Naive thymus-derived CD4-positive, alpha-beta T cell (primary cell): ENCODE data around the gene PRR14. TPM values are rescaled to one million over a fixed set of nuclear protein-coding genes. Genes with fewer than 3 reads are reported as not detected.

ENCODE experiments used
- ATAC-seq: fragments of 150-1000 bp; cut with Tn5 transposase; 2 replicates; pipeline ENCODE4 v1.10.0; 2021; ENCODE audit warnings: mild to moderate bottlenecking, moderate library complexity
- CTCF ChIA-PET: fragments of 350-600 bp; sonication (Branson Sonifier 250); formaldehyde crosslinking; loops from one replicate; lab custom pipeline; 2021; ENCODE audit warnings: antibody characterized with exemption; lab: Charles Lee
- POLR2A ChIA-PET: fragments of 350-600 bp; sonication (Branson Sonifier 250); formaldehyde crosslinking; loops from one replicate; lab custom pipeline; 2021; ENCODE audit warnings: antibody characterized with exemption, inconsistent platforms; lab: Charles Lee
- DNase-seq, 9 donors: peaks; one replicate each; pipeline versions ENCODE4 v3.0.0 to v3.0.0-alpha.2; 2020 to 2022; ENCODE audit warnings: mixed read lengths in 1 of 9
- H3K27ac ChIP-seq: one replicate; pipeline ENCODE4 v1.7.0; 2013; ENCODE audit warnings: mild to moderate bottlenecking, low read depth, low read length, moderate library complexity
- H3K27me3 ChIP-seq, 2 donors: one replicate each; pipeline ENCODE4 v1.7.0; 2013; ENCODE audit warnings: low read length in 2 of 2, mild to moderate bottlenecking in 2 of 2, moderate library complexity in 2 of 2; ENCODE audit not compliant: control insufficient read depth in 2 of 2, insufficient read depth in 2 of 2
- H3K36me3 ChIP-seq, 3 experiments: 1 replicate in 2 of 3; 2 replicates in 1 of 3; pipeline ENCODE4 v1.7.0; 2013; ENCODE audit warnings: low read length in 3 of 3, mild to moderate bottlenecking in 3 of 3, moderate library complexity in 1 of 3; ENCODE audit not compliant: insufficient read depth in 3 of 3, control insufficient read depth in 2 of 3
- H3K4me1 ChIP-seq, 2 donors: one replicate each; pipeline ENCODE4 v1.7.0; 2013; ENCODE audit warnings: low read length in 2 of 2, mild to moderate bottlenecking in 2 of 2, moderate library complexity in 1 of 2; ENCODE audit not compliant: control insufficient read depth in 2 of 2, insufficient read depth in 2 of 2
- H3K4me3 ChIP-seq: 2 replicates; pipeline ENCODE4 v1.7.0; 2013; ENCODE audit warnings: mild to moderate bottlenecking, low read length
- H3K9me3 ChIP-seq, 3 experiments: 1 replicate in 2 of 3; 2 replicates in 1 of 3; pipeline ENCODE4 v1.7.0; 2013; ENCODE audit warnings: low read length in 3 of 3; ENCODE audit not compliant: control insufficient read depth in 2 of 3
- H3K27ac Mint-ChIP-seq, 9 donors: one replicate each; pipeline ENCODE4 v1.8.0; 2020 to 2022; ENCODE audit warnings: mixed read lengths in 9 of 9, mild to moderate bottlenecking in 8 of 9, moderate library complexity in 5 of 9, inconsistent platforms in 2 of 9
- H3K27me3 Mint-ChIP-seq, 5 donors: one replicate each; pipeline ENCODE4 v1.8.0; 2021 to 2022; ENCODE audit warnings: mixed read lengths in 5 of 5, mild to moderate bottlenecking in 1 of 5
- H3K36me3 Mint-ChIP-seq, 5 donors: one replicate each; pipeline ENCODE4 v1.8.0; 2020 to 2022; ENCODE audit warnings: mixed read lengths in 5 of 5, mild to moderate bottlenecking in 3 of 5, inconsistent platforms in 1 of 5
- H3K4me1 Mint-ChIP-seq, 7 donors: one replicate each; pipeline ENCODE4 v1.8.0; 2020 to 2022; ENCODE audit warnings: mixed read lengths in 7 of 7, mild to moderate bottlenecking in 3 of 7, inconsistent platforms in 1 of 7
- H3K4me3 Mint-ChIP-seq, 10 donors: one replicate each; pipeline ENCODE4 v1.8.0; 2020 to 2022; ENCODE audit warnings: mild to moderate bottlenecking in 10 of 10, mixed read lengths in 10 of 10, moderate library complexity in 6 of 10, inconsistent platforms in 2 of 10
- H3K9me3 Mint-ChIP-seq, 11 donors: one replicate each; pipeline ENCODE4 v1.8.0; 2020 to 2022; ENCODE audit warnings: mixed read lengths in 11 of 11, mild to moderate bottlenecking in 4 of 11, inconsistent platforms in 1 of 11, moderate library complexity in 1 of 11
- intact Hi-C, 2 donors: fragments of 100-400 bp; cut with micrococcal nuclease; formaldehyde crosslinking; loops; one replicate each; pipeline ENCODE4 v1.15.1; 2023
- polyA plus RNA-seq, 2 donors: library from polyadenylated mRNA; unstranded; fragments of 300-500 nt; fragmentation: Illumina TruSeq; gene quantifications; one replicate each; pipeline ENCODE4 v1.2.3, GENCODE V29; 2021
- total RNA-seq, 6 experiments: library from RNA in 5 of 6; stranded (reverse) in 5 of 6; gene quantifications; 1 replicate in 5 of 6; 2 replicates in 1 of 6; pipeline ENCODE4 v1.2.3 and lab custom pipeline; 2021 to 2026

Gene PRR14
- total and polyA plus RNA-seq, 7 experiments from 2014 or later = 13.3 to 91.9 (median 69.4) TPM

DNA sequence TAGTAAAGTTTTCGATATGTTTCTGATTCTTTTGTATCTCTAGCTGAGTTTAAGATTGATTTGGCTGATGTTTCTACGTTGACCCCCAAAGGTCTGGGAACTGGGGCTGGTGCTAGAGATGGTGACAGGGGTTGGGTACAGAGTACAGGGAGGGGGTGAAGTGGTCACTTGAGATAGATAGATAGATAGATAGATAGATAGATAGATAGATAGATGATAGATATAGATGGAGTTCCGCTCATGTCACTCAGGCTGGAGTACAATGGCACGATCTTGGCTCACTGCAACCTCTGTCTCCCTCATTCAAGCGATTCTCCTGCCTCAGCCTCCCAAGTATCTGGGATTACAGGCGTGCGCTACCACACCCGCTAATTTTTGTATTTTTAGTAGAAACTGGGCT is 5.6 kb downstream of the PRR14 start:
- DNase-seq (no peak), ATAC-seq (no peak)
- peak overlapping the region; percentile 78 for H3K27ac ChIP-seq
- H3K4me1 Mint-ChIP-seq = peaks cover 24 to 55% (median 36%) of the 10 kb centered on the region in 7 donors
- peaks cover 0 to 6% (median 0%) of the 10 kb centered on the region in 11 donors for H3K9me3 Mint-ChIP-seq
- peak overlapping the region; percentile 16 to 99 (median 85) for H3K27ac Mint-ChIP-seq
- no peak overlapping the region for H3K4me3 ChIP-seq
- POLR2A ChIA-PET = interaction anchor here (0.7 to 1.1 kb wide), 5 partner anchors 9 to 122 kb away, joined by 3 to 5 read pairs (median 4); partner anchors contain the start of gene ZNF747
- intact Hi-C loops = loop anchor here (5.0 to 10.0 kb wide), 4 partner anchors 106 to 849 kb away; partner anchors contain the start of genes CFAP119 (in 1 of the 2), MAZ (in 1 of the 2), RNF40 (in 1 of the 2) and TBX6 (in 1 of the 2)
- H3K36me3 ChIP-seq = peaks cover 12 to 48% (median 18%) of the 10 kb centered on the region in 3 experiments
- no peaks in the 10 kb centered on the region for H3K27me3 Mint-ChIP-seq
- no peaks in the 10 kb centered on the region for H3K27me3 ChIP-seq
- H3K4me3 Mint-ChIP-seq = peak overlapping the region in 7 of 10 donors; percentile 11 to 81 (median 54)
- no peaks in the 10 kb centered on the region for H3K9me3 ChIP-seq
- peaks cover 24 to 25% of the 10 kb centered on the region in 2 donors for H3K4me1 ChIP-seq
- CTCF ChIA-PET = interaction anchor here (1.1 kb wide), 1 partner anchor 38 kb away, joined by 4 read pairs; no protein-coding TSS in a partner anchor
- H3K36me3 Mint-ChIP-seq = peaks cover 3 to 33% (median 9%) of the 10 kb centered on the region in 5 donors

- peaks cover 14 to 56% (median 25%) of the 10 kb centered on the region in 3 experiments for H3K36me3 ChIP-seq
Measured at GRCh38 chr16:30656974-30657865, 6.5 kb downstream of the PRR14 start.

DNA sequence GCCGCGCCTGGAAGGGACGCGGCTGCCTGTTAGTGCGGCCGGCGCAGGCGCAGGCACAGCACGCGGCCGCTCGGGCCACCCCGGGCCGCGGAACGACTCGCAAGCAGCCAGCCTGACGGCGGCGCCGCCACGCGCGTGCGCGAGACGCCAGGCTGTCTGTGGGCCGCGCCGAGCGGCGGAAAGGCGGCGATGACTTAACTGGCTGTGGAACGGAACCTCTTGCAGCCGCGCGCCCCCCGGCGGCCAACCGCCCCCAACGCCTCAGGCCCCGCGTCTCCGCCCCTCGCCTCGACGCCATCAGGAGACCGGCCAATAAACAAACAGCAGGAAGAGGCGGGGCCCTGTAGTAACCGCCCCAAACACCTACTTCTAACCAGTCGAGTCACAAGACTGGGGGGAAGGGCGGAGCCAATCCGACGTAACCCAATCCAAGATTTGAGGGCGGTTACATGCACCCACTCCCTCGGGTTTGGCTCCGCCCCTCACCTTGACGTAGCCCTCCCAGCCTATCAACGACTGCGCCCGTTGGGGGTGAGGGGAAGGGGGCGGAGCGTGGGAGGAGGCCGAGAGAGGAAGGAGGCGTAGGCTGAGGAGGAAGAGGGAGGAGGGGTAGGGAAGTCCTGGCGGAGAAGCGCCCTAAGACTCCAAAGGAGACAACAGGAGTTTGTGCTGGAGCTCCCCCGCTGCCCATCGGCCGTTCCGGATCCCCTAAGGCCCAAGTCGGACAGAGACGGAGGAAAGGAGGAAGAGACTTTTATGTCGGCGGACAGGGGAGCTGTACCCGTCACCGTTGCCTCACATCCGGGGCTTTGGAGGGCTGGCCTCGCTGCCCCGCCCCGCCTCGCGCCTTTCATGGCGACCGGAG is 7.3 kb downstream of the PRR14 start, which contains the start of gene FBRS:
FBRS (plus strand) TSS at position 566 of the 865 bp plus-strand sequence. CDS start 1,088 bp downstream, outside the sequence.
- Mint-ChIP-seq H3K27ac (peak within 1 kb of the TSS; percentile 99 to 100 (median 100)), H3K4me3 (peak within 1 kb of the TSS; percentile 81 to 99 (median 96)), H3K36me3 (peaks cover 0 to 41% (median 18%) of the 10 kb centered on the region in 5 donors), H3K27me3 (no peaks in the 10 kb centered on the region), H3K9me3 (peaks cover 0 to 6% (median 0%) of the 10 kb centered on the region in 11 donors), H3K4me1 (peaks cover 19 to 50% (median 40%) of the 10 kb centered on the region in 7 donors)
- Histone ChIP-seq H3K27ac (peak within 1 kb of the TSS; percentile 94), H3K4me3 (peak within 1 kb of the TSS; percentile 83), H3K9me3 (no peaks in the 10 kb centered on the region), H3K36me3 (peaks cover 20 to 56% (median 33%) of the 10 kb centered on the region in 3 experiments), H3K27me3 (no peaks in the 10 kb centered on the region), H3K4me1 (peaks cover 38 to 42% of the 10 kb centered on the region in 2 donors)
- DNase-seq (peak; percentile 98 to 100 (median 100)), ATAC-seq (peak; percentile 84)
- intact Hi-C loops = loop anchor here (1.0 to 10.0 kb wide), 31 partner anchors 8 to 853 kb away; partner anchors contain the start of genes ALDOA (in 2 of the 2), CFAP119 (in 2 of the 2), DCTPP1 (in 2 of the 2) and PHKG2 (in 2 of the 2)
- ChIA-PET CTCF (interaction anchor here (0.6 to 5.6 kb wide), 5 partner anchors 29 to 1269 kb away, joined by 3 to 50 read pairs (median 3); partner anchors contain the start of gene SRCAP), POLR2A (interaction anchor here (0.5 to 6.3 kb wide), 38 partner anchors 8 to 921 kb away, joined by 3 to 113 read pairs (median 4); partner anchors contain the start of genes ALDOA, CORO1A, DCTPP1 and FUS)

More at GRCh38 chr16:30656974-30657865, 6.5 kb downstream of the PRR14 start:
- Mint-ChIP-seq H3K27me3 (no peaks in the 10 kb centered on the region), H3K9me3 (peaks cover 0 to 6% (median 0%) of the 10 kb centered on the region in 11 donors), H3K4me1 (peaks cover 21 to 56% (median 39%) of the 10 kb centered on the region in 7 donors), H3K27ac (peak overlapping the region; percentile 82 to 100 (median 96)), H3K36me3 (peaks cover 3 to 41% (median 16%) of the 10 kb centered on the region in 5 donors), H3K4me3 (peak overlapping the region; percentile 63 to 97 (median 82))
- Histone ChIP-seq H3K27me3 (no peaks in the 10 kb centered on the region), H3K9me3 (no peaks in the 10 kb centered on the region), H3K4me3 (peak overlapping the region; percentile 61), H3K4me1 (peaks cover 32 to 33% of the 10 kb centered on the region in 2 donors), H3K27ac (peak overlapping the region; percentile 78)
- DNase-seq (no peak), ATAC-seq (no peak)
- POLR2A ChIA-PET = interaction anchor here (0.5 to 0.9 kb wide), 8 partner anchors 27 to 920 kb away, joined by 3 to 6 read pairs (median 3); partner anchors contain the start of gene ZNF747
- CTCF ChIA-PET = interaction anchor here (0.7 kb wide), 1 partner anchor 819 kb away, joined by 4 read pairs; no protein-coding TSS in a partner anchor
- intact Hi-C loops = loop anchor here (5.0 to 10.0 kb wide), 4 partner anchors 105 to 850 kb away; partner anchors contain the start of genes CFAP119 (in 1 of the 2), MAZ (in 1 of the 2), RNF40 (in 1 of the 2) and TBX6 (in 1 of the 2)

- peaks cover 27 to 57% (median 48%) of the 10 kb centered on the region in 7 donors for H3K4me1 Mint-ChIP-seq
Measured at GRCh38 chr16:30658731-30659506, 8.2 kb downstream of the PRR14 start.

More at GRCh38 chr16:30658731-30659506, 8.2 kb downstream of the PRR14 start:
- peak; percentile 73 for ATAC-seq
- peak overlapping the region; percentile 94 for H3K27ac ChIP-seq
- no peaks in the 10 kb centered on the region for H3K27me3 ChIP-seq
- peak overlapping the region; percentile 99 to 100 (median 100) for H3K27ac Mint-ChIP-seq
- peaks cover 45 to 49% of the 10 kb centered on the region in 2 donors for H3K4me1 ChIP-seq
- peaks cover 0 to 6% (median 0%) of the 10 kb centered on the region in 11 donors for H3K9me3 Mint-ChIP-seq
- intact Hi-C loops = loop anchor here (1.0 to 10.0 kb wide), 31 partner anchors 9 to 854 kb away; partner anchors contain the start of genes ALDOA (in 2 of the 2), CFAP119 (in 2 of the 2), DCTPP1 (in 2 of the 2) and PHKG2 (in 2 of the 2)
- H3K4me3 ChIP-seq = peak overlapping the region; percentile 83
- H3K36me3 Mint-ChIP-seq = peaks cover 0 to 49% (median 26%) of the 10 kb centered on the region in 5 donors
- H3K9me3 ChIP-seq = no peaks in the 10 kb centered on the region
- peak overlapping the region; percentile 81 to 99 (median 96) for H3K4me3 Mint-ChIP-seq
- POLR2A ChIA-PET = interaction anchor here (0.6 to 6.3 kb wide), 39 partner anchors 9 to 828 kb away, joined by 3 to 113 read pairs (median 4); partner anchors contain the start of genes ALDOA, CORO1A, DCTPP1 and FUS
- peak in 3 of 9 donors; percentile 60 to 96 (median 77) for DNase-seq
- H3K36me3 ChIP-seq = peaks cover 27 to 58% (median 41%) of the 10 kb centered on the region in 3 experiments
- CTCF ChIA-PET = interaction anchor here (0.6 to 5.6 kb wide), 7 partner anchors 8 to 1270 kb away, joined by 3 to 50 read pairs (median 3); partner anchors contain the start of genes PRR14, SRCAP and ZNF764
- H3K27me3 Mint-ChIP-seq = no peaks in the 10 kb centered on the region
